Measurements from ENCODE around the gene SLC66A1.

DNA sequence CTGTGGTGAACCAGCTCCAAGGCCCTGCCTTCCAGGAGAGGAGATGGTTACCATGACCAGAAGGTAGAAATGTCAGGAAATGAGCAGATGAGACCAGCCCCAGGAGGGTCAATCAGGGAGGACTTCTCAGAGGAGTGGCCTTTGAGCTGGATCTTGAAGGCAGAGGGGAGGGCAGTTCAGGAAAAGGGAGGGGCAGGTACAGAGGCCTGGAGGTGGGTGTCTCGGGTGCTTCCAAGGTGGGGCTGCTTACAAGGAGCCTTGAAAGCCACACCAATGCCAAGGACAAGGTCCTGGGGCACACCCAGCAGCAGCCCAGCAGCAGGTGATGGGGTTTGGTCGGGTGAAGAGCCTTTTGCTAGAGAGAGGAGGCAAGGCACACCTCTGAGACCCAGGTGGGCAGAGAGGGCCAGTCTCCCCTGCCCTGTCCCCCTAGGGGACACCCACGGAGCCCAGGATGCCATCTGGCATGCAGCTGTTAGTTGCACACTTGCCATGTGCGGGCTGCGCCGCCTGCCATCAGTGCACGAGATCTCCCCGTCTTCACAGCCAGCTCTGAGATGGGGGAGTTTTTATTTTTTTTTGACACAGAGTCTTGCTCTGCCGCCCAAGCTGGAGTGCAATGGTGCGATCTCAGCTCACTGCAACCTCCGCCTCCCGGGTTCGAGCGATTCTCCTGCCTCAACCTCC, 18.5 kb downstream of the SLC66A1 start:
- TF ChIP-seq CTCF (IDR thresholded peaks at IDR 0.05; ENCODE audit: borderline replicate concordance, extremely low read depth, low read length, poor library complexity, severe bottlenecking) (no peak), EZH2 (IDR thresholded peaks at IDR 0.05; ENCODE audit: borderline replicate concordance, low read depth, low read length, severe bottlenecking) (no peak)

Data from DND-41 (cell line).